GM19238 (cell line): ENCODE data around the gene NHSL1.

Experiments used
- DNase-seq: peaks from one replicate; pipeline ENCODE4 v3.0.0; 2011; ENCODE audit warnings: low spot score; ENCODE audit not compliant: insufficient read length

The NHSL1 gene

DNA sequence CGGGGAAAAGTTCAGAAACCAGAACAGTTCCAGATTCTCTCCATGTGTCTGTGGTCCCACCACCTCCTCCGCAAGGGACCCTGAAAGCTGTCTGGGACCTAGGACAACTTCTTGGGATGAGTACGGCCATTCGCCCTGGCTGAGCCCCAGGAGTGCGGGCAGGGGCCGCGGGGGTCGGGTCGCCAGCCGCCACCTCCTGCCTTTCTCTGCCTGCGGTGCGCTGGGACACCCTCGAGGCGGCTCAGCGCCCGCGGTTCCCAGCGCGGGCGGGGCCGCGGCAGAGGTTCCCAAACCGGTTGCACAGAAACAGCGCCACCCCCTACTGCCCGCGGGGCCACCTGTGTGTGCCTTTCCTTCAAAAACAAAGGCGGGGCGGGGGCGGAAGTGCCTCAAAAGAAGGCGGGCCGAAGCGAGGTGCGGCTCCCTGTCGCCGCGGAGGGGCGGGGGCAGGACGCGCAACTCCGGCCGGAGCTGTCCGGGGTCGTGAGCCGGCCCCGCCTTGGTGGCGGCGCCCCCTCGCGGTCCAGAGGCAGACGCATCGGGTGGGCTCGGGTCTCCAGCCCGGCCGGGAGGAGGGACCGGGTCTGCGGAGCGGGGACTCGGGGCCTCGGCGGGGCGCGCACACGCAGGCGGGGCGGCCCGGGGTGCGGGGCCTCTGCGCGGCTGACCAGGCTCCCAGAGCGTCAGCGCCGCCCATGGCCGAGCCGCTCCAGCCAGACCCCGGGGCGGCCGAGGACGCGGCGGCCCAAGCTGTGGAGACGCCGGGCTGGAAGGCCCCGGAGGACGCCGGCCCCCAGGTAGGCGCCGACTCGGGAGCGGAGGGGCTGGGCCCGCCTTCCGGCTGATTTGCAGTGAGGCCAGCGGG is 95.3 kb downstream of the NHSL1 start, which contains the start of gene HEBP2:
Gene HEBP2, plus strand, starts transcription at position 423 of the 865 bp plus-strand sequence. Its CDS starts 273 bp downstream, at position 696.
- peak; percentile 76 for DNase-seq

DNA sequence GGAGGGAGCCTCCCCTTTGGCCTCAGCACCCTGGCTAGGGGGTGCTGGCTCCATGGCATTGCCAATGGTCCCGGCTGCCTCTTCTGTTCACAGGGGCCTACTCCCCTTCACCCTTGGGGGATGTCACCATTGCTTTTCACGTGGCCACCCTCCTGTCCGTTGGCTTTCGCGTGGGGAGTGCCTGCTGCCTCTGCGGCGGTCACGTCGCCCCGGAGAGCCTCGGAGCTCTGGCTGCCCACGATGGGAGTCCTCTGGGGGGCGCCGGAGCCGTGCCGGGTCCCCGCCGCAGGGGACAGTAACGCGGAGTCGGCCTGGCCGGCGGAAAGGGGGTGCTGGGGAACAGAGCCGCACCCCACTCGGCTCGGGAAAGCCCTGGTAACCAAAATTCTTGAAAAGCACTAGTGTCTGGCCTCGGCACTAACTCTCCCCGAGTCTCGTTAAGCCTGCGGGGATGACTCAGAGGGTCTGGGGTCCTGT is 95.9 kb downstream of the NHSL1 start:
- DNase-seq: no peak

DNA sequence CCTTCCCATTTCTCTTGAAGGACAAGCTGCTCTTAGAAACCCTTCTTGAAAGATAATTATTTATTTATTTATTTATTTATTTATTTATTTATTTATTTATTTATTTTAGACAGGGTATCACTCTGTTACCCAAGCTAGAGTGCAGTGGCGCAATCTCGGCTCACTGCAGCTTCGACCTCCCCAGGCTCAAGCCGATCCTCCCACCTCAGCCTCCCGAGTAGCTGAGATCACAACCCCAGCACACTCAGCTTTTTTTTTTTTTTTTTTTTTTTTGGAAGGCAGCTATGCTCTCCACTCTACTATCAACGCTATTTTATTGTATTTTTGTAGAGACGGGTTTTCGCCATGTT is 96.5 kb downstream of the NHSL1 start:
- no peak for DNase-seq

DNA sequence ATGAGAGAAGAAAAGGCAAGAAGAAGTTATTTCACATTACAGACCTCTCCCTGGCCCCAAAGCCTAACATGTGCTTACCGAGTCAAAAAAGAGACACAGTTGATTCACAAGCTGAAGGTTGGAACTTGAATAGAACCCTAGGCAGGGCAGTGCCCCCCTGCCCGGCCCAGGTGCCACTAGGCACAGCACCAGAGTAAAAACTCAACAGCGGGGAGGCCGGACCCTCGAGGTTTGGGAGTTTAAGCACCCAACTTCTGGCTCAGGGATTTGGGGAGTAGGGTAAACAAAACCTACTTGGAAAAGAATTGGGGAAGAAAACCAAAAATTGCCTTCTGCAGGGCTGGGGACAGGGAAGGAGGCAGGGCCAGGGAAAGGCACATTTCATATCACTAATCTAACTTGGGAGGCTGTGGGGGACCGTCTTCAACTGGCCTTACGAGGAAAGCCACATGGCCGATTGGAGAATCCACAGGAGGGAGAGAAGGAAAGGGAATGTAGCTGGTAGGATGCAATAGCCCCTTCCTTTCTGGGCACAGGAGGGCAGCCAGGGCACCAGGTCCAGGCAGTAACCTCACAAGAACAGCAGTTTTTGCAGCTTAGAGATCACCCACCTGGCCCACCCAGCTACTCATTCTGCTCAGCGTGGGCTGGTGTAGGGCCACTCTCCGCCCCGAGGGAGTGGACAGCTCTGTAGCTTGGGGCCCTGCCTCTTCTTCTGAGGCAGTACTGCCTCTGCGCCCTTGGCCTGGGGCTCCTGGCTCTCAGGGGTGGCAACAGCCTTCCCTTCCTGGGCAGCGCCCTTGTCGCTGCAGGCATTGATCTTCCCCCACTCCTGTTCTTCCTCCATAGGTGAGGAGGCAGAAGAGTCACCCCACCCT is 97.1 kb downstream of the NHSL1 start:
- DNase-seq: no peak

DNA sequence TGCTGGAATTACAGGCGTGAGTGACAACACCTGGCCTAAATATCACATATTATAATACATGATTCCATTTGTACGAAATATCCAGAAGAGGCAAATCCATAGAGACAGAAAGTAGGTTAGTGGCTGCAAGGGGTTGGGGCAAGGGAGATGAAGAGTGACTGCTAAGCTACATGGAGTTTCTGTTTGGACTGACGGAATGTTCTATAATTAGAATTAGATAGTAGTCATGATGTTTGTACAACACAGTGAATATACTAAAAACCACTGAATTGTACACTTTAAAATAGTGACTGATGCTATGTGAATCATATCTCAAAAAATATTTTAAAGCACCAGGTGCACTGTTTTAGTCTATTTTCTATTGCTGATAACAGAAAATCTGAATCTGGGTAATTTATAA is 99.0 kb downstream of the NHSL1 start:
- no peak for DNase-seq

DNA sequence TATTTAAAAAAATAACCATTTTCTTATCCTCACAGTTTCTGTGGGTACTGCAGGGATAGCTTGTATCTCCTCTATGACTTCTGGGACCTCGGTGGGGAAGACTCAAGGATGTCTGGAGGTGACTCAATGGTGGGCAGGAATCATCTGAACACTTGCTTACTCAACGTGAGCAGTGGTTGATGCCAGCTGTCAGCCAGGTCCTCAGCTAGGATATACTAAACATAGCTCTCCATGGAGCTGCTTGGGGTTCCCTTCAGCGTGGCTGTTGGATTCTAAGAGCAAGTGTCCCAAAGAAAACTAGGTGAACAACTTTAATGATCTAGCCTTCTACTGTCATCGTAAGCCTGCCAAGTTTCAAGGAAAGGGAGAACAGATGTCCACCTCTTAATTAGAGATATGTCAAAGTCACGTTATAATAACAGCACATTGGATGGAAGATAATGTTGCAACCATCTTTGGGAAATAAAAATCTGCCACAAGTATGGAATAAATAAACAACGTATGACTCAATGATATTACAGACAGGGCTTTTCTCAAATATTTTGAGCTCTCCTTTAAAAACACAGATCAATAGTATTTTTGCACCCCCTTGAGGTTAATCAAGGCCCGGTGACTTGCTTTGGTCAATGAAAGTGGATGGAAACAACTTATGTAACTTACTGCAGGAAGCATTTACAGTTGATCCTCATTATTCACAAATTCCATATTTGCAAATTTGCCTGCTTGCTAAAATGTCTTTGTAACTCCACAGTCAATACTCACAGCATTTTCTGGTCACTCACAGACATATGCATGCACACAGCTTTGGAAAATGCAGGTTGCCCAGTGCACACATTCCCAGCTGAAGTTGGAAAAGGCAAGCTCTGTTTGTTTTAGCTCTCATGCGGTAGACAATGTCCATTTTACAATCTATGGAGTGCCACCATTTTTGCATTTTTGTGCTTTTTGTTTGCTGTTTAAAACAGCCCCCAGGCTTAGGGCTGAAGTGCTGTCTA is 101.9 kb downstream of the NHSL1 start:
- no peak for DNase-seq

DNA sequence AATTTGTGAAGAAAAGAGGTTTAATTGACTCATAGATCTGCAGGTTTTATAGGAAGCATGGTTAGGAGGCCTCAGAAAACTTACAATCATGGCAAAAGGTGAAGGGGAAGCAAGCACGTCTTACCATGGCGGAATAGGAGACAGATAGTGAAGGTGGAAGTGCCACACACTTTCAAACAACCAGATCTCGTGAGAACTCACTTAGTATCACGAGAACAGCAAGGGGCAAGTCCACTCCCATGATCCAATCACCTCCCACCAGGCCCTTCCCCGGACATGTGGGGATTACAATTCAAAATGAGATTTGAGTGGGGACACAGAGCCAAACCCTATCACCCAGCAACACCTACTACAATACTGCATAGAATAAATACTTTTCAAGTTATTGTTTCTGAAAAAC is 102.6 kb downstream of the NHSL1 start:
- DNase-seq: no peak

DNA sequence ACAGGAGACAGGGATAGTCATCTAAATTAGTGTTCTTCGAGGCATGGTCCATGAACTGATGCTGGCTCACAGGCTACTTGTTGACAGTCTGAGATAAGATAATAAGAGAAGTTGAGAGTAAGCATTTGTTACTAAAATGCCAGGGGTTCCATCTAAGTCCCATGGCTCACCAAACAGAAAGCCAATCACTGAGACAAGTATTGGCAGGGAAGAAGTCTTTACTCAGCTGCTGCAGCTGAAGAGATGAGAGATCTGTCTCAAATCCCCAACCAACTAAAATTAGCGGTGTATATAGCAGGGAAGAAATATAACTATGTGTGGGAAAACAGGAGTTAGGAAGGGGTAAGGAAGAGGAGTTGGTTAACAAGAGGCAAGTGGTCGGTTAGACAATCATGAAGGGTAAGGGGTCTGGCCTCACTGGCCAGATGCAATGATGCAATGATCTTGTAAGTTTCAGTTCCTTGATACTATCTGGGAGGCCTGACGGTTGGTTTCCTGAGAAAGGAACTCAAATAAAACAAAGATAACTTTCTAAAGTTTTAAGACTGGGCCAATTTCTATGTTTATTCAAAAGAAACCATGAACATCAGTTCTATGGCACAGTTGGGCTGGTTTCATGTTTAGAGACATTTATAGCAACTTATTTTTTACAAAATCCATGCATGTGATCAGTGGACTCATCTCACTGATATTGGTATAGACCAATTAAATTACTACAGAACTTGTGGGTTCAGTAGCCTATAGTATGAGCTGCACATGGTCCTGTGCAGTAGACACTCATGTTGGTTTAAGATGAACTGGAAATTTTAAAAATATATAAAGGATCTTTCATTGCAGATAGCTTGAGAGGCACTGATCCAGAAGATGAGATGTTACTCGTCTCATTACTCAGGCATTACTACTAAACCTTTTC is 105.2 kb downstream of the NHSL1 start:
- DNase-seq: no peak

DNA sequence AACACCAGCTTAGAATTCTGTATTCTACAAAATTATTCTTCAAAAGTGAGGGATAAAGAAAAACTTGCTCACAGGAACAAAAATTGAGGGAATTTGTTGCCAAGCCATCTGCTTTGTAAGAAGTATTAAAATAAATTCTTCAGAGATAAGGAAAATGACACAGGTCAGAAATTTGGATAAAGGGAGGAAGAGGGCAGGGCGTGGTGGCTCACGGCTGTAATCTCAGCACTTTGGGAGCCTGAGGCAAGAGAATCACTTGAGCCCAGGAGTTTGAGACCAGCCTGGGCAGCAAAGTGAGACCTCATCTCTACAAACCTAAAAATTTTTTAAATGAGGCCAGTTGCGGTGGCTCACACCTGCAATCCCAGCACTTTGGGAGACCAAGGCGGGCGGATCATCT is 109.7 kb downstream of the NHSL1 start:
- no peak for DNase-seq

DNA sequence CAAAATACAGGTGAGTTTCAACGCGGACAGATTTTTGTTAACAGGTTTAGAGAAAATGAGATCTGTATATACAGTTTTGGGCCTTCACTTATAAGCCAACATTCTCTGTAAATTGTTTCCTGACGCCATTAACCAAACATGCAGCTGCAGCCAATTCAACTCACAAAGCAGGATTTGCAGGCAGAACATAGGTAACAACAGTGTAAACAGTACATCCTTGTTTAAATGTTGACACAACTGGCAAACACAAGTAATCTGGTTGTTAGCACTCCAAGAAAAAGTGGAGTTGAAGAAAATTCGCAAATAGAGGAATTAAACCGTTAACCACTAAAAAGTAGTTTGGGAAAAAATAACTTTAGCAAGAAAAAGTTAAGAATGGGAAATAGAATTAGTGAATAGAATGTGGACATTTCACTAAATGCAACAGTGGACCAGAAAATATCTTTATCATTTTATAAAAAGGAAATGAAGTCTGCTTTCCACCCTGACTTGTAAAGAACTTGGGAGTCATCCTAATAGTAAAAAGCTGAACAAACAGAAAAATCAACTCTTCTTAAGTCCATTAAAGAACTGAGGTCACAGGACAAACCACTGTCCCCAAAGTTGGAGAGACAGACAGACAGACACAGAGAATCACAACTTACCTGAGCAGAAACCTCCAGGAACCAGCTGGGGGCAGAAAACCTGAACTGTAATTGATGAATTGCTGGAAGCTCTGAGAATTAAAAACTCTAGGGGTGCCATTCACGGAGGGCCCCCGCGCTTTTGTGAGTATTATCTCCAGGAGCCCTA is 111.5 kb downstream of the NHSL1 start:
- no peak for DNase-seq

DNA sequence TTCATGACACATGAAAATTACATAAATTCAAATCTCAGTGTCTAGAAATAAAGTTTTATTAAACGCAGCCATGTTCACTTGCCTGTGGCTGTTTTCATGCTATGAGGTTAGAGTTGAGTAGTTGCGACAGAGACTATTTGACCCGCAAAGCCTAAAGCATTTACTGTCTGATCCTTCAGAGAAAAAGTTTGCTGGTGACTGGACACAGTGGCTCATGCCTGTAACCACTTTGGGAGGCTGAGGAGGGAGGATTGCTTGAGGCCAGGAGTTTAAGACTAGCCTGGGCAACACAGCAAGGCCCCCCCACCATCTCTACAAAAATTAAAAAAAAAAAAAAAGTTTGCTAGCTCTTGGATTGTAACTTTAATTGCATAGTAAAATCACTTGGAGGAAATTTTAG is 112.4 kb downstream of the NHSL1 start:
- DNase-seq: no peak

DNA sequence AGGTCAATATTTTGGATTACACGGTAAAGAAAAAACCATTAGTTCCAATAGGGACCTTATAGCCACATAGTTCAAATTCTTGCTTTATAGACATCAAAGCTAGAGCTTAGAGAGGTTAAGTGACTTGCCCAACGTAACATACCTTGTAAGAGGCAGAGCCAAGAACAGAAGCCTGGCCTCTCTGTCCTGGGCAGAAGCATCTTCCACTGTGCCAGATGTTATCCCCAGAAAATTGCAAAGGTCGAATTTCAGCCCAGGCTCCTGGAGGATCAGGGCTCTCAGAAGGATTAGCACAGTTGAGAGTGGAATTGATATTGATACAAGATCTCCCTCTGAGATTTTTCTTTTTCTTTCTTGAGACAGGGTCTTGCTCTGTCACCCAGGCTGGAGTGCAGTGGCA is 115.5 kb downstream of the NHSL1 start:
- no peak for DNase-seq

DNA sequence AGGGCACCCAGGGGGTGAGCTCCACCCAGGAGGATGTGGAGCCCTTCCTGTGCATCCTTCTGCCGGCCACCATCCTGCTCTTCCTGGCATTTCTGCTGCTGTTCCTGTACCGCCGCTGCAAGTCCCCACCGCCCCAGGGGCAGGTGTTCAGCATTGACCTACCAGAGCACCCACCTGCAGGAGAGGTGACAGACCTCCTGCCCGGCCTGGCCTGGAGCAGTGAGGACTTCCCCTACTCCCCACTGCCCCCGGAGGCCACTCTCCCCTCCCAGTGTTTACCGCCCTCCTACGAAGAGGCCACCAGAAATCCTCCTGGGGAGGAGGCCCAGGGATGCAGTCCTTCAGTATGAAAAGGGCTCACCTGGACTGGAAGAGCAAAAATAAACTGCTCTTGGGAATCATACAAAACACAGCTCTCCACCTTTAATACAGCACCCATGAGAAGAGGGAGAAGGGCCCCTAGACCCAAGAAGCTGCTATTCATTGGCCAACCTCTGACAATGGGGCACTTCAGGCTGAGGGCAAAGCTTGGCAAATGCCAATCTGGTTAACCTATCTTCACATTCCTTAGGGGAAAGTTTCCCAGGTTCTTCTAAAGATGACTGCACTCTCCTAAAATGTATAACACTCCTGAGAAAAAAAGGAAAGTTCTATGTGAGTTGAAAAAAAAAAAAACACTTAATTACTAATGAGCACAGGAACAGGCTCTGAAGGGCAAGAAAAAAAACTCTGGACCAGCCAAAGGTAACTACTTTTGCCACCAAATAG is 116.6 kb downstream of the NHSL1 start:
- DNase-seq: no peak

DNA sequence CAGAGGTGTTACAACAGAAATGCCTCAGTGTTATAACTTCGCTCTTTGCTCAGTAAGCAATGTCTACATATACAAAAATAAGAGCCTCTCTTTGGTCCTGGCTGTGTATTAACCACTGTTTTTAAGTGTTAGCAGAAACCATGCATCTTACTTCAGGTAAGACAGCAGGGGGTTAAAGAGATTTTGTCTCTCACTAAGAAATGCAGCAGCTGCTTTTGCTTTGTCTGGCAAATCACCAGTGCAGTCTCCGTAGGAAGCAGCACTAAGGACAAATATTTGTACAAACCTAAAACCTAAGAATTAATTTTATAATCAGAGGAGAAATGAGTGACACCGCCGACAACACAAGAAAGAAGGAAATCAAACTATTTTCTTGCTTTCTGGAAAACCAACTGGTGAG is 120.8 kb downstream of the NHSL1 start:
- no peak for DNase-seq

DNA sequence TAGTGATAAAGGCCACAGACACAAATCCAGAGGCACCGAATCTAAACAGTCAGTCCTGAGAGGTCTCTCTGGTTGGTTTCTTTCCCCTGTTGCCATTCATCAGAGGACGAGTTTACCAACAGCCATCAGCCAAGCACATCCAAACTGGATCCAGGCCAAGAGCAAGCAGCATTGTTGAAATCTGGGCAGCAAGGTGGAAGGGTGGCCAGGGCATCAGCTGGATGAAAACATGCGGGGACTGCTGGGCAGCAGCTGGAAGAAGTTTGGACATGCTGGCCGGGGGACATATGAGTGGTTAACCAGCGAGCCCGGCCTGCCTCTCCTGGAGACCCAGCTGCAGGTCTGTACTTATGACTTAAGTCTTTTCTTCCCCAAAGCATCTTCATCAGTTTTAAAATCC is 121.5 kb downstream of the NHSL1 start, which contains the start of gene SMIM28:
Gene SMIM28, plus strand, starts transcription at position 62 of the 400 bp plus-strand sequence. Its CDS starts 168 bp downstream, at position 230.
- DNase-seq: no peak

DNA sequence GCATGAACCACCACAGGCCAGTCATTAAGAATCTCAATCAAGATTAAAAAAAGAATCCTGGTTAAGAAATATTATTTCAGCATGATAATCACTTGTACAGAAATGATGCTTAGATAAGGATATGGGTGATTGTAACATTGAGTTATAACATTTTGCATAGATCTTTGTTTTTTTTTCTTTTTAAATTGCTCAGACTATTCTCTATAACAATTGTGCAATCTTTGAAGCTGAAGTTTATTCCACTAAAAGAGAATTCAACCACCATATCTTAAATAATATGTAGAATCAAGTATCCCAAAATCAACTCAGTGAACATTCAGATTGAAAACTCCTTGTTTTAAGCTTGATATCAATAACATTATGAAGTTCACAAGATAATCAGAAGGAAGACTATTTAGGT is 122.3 kb downstream of the NHSL1 start:
- no peak for DNase-seq

DNA sequence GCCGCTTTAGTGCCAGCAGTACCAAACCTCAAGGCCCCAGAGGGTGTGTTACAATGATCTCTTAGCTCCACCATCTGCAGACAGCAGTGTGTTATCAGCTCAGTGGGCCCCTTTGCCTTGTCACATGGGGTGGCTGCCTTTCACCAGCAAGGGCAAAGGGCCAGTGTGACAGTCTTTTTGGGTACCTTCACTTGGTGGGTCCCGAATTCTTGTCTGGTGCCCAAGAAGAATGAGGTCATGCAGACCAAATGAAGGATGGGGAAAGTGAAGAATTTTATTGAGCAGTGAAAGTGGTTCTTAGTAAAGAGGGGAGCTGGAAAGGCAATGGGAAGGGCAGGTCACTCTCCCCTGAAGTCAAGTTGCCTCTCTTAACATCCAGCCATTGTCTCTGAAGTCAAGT is 124.5 kb downstream of the NHSL1 start:
- DNase-seq: no peak

DNA sequence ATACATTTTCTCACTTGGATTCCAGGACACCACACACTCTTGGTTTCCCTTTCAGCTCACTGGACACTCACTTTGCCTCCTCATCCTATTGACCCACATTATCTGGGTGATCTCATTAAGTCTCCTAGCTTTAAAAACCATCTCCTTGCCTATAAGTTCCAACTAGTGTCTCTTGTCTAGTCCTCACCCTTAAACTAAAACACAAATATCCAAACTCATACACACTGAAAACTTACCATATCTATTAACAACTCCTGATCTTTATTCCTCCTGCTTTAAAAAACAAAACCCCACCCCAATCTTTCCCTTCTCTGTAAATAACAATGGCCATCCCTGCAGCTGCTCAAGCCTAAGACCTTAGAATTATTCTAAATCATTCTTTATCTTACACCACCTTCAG is 125.1 kb downstream of the NHSL1 start:
- DNase-seq: no peak
